ENCODE data around the gene PRSS50.

Gene PRSS50

GRCh38 chr3:46682974-46683373, 34.7 kb downstream of the PRSS50 start:
- no peak for DNase-seq

- no peak for DNase-seq
Measured at GRCh38 chr3:46681856-46682540, 35.7 kb downstream of the PRSS50 start.

- DNase-seq, result no peak
Measured at GRCh38 chr3:46681387-46681786, 36.3 kb downstream of the PRSS50 start.

- DNase-seq, result no peak
Measured at GRCh38 chr3:46680298-46680826, 37.3 kb downstream of the PRSS50 start.

GRCh38 chr3:46679681-46680080, 38.0 kb downstream of the PRSS50 start:
- no peak for DNase-seq

GRCh38 chr3:46678280-46678679, 39.4 kb downstream of the PRSS50 start:
- DNase-seq, result no peak

GRCh38 chr3:46677411-46677726, 40.3 kb downstream of the PRSS50 start:
- DNase-seq, result no peak

- no peak for DNase-seq
Measured at GRCh38 chr3:46676601-46677410, 40.9 kb downstream of the PRSS50 start.

GRCh38 chr3:46675843-46676567, 41.7 kb downstream of the PRSS50 start:
- no peak for DNase-seq

GRCh38 chr3:46675426-46675825, 42.2 kb downstream of the PRSS50 start:
- DNase-seq, result no peak

- DNase-seq, result no peak
Measured at GRCh38 chr3:46674031-46674845, 43.4 kb downstream of the PRSS50 start.

GRCh38 chr3:46673151-46674030, 44.3 kb downstream of the PRSS50 start:
- DNase-seq, result no peak

- DNase-seq, result no peak
Measured at GRCh38 chr3:46672349-46672695, 45.3 kb downstream of the PRSS50 start.

GRCh38 chr3:46671541-46672348, 45.9 kb downstream of the PRSS50 start:
- no peak for DNase-seq

GRCh38 chr3:46670891-46671427, 46.7 kb downstream of the PRSS50 start:
- DNase-seq, result no peak

GRCh38 chr3:46670000-46670890, 47.4 kb downstream of the PRSS50 start:
- no peak for DNase-seq

- DNase-seq, result no peak
Measured at GRCh38 chr3:46669191-46669999, 48.3 kb downstream of the PRSS50 start.

GRCh38 chr3:46668591-46668990, 49.1 kb downstream of the PRSS50 start:
- no peak for DNase-seq

GRCh38 chr3:46668116-46668515, 49.6 kb downstream of the PRSS50 start:
- no peak for DNase-seq

Data from NCI-H446 (cell line).